Osteoblast (primary cell): ENCODE results near the gene FHIP1B. TPM values are rescaled to one million over a fixed set of nuclear protein-coding genes. Genes with fewer than 3 reads are reported as not detected.
"Not testable (repeated sequence)": the region's sequence is repeated elsewhere in the genome, so short reads cannot be mapped to it uniquely, and the experiment has no call there.

Experiments
- DNase-seq: peaks from one replicate; pipeline ENCODE4 v3.0.0; 2011; ENCODE audit warnings: low spot score, mixed read lengths; ENCODE audit not compliant: insufficient read length; ENCODE audit errors: missing footprints
- H2AFZ ChIP-seq: 2 replicates; pipeline ENCODE4 v1.6.0; 2011; ENCODE audit warnings: mild to moderate bottlenecking, low read length
- H3K27ac ChIP-seq: 2 replicates; pipeline ENCODE4 v1.5.1; 2011; ENCODE audit warnings: mild to moderate bottlenecking, low read depth, low read length, moderate library complexity
- H3K27me3 ChIP-seq: 2 replicates; pipeline ENCODE4 v1.6.0; 2012; ENCODE audit warnings: mild to moderate bottlenecking, control low read depth, inconsistent platforms, low read length, moderate library complexity; ENCODE audit not compliant: insufficient read depth
- H3K36me3 ChIP-seq: 2 replicates; pipeline ENCODE4 v1.5.1; 2011; ENCODE audit warnings: mild to moderate bottlenecking, low read length, control low read depth, moderate library complexity; ENCODE audit not compliant: insufficient read depth
- H3K4me1 ChIP-seq: 2 replicates; pipeline ENCODE4 v1.5.1; 2011; ENCODE audit warnings: mild to moderate bottlenecking, low read length, control low read depth, moderate library complexity; ENCODE audit not compliant: insufficient read depth
- H3K4me2 ChIP-seq: 2 replicates; pipeline ENCODE4 v1.6.0; 2011; ENCODE audit warnings: mild to moderate bottlenecking, low read length; ENCODE audit not compliant: insufficient read depth
- H3K4me3 ChIP-seq: fragments of 200-600 bp; sonication (generic); 3 replicates; pipeline ENCODE4 v1.5.1; 2012; ENCODE audit warnings: mild to moderate bottlenecking, low read length, inconsistent platforms; ENCODE audit not compliant: insufficient read depth
- H3K79me2 ChIP-seq: 2 replicates; pipeline ENCODE4 v1.6.0; 2012; ENCODE audit warnings: mild to moderate bottlenecking, low read length, control low read depth, inconsistent platforms; ENCODE audit not compliant: insufficient read depth
- H3K9me3 ChIP-seq: 2 replicates; pipeline ENCODE4 v1.5.1; 2011; ENCODE audit warnings: low read depth, low read length, control low read depth
- H4K20me1 ChIP-seq: 2 replicates; pipeline ENCODE4 v1.6.0; 2012; ENCODE audit warnings: mild to moderate bottlenecking, low read length, control low read depth; ENCODE audit not compliant: insufficient read depth
- total RNA-seq: library from RNA; depleted of rRNA; stranded (reverse); fragments of >200 nt; gene quantifications from 2 replicates; pipeline ENCODE4 v1.2.3, GENCODE V29; 2012
- TF ChIP-seq, protein P1 (sequence below): IDR thresholded peaks from 2 replicates; pipeline ENCODE4 v1.5.1; 2011; ENCODE audit warnings: mild to moderate bottlenecking, low read depth, low read length, moderate library complexity; ENCODE audit errors: extremely low read depth

Gene FHIP1B
- total RNA-seq, 1 donor: 15.6 TPM

DNA sequence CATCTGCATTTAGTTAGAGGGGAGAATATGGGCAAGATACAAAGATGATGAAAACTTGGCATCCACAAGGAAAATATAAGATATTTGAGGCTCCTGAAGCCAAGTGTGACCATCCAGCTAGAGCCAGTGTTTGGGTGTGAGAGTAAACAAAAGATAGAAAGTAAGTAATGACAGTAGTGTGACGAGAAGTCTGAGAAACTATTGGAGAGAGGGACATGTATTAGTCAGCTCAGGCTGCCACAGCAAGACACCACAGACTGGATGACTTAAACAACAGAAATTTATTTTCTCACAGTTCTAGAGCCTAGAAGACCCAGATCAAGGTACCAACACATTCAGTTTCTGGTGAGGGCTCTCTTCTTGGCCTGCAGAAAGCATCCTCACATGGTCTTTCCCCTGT lies 18.8 kb upstream of the FHIP1B start:
- H3K79me2 ChIP-seq: no peaks in the 10 kb centered on the region
- no peak for DNase-seq
- no peaks in the 10 kb centered on the region for H3K36me3 ChIP-seq
- peaks cover 32% of the 10 kb centered on the region for H3K27me3 ChIP-seq
- no peak overlapping the region for H3K4me2 ChIP-seq
- H4K20me1 ChIP-seq: peaks cover 2% of the 10 kb centered on the region
- H2AFZ ChIP-seq: no peak overlapping the region
- TF ChIP-seq, protein P1, sequence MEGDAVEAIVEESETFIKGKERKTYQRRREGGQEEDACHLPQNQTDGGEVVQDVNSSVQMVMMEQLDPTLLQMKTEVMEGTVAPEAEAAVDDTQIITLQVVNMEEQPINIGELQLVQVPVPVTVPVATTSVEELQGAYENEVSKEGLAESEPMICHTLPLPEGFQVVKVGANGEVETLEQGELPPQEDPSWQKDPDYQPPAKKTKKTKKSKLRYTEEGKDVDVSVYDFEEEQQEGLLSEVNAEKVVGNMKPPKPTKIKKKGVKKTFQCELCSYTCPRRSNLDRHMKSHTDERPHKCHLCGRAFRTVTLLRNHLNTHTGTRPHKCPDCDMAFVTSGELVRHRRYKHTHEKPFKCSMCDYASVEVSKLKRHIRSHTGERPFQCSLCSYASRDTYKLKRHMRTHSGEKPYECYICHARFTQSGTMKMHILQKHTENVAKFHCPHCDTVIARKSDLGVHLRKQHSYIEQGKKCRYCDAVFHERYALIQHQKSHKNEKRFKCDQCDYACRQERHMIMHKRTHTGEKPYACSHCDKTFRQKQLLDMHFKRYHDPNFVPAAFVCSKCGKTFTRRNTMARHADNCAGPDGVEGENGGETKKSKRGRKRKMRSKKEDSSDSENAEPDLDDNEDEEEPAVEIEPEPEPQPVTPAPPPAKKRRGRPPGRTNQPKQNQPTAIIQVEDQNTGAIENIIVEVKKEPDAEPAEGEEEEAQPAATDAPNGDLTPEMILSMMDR: no peak
- peaks cover 23% of the 10 kb centered on the region for H3K4me1 ChIP-seq
- no peak overlapping the region for H3K27ac ChIP-seq
- H3K9me3 ChIP-seq: no peaks in the 10 kb centered on the region
- no peak overlapping the region for H3K4me3 ChIP-seq

GRCh38 chr11:6251990-6252473 lies 17.6 kb upstream of the FHIP1B start:
- no peak overlapping the region for H3K4me2 ChIP-seq
- peak overlapping the region; percentile 52 for H2AFZ ChIP-seq
- H3K27me3 ChIP-seq: peaks cover 25% of the 10 kb centered on the region
- H3K36me3 ChIP-seq: no peaks in the 10 kb centered on the region
- no peaks in the 10 kb centered on the region for H3K9me3 ChIP-seq
- peak overlapping the region; percentile 23 for H3K27ac ChIP-seq
- TF ChIP-seq, protein P1: no peak
- H3K4me3 ChIP-seq: no peak overlapping the region
- no peaks in the 10 kb centered on the region for H3K79me2 ChIP-seq
- H4K20me1 ChIP-seq: peaks cover 2% of the 10 kb centered on the region
- peaks cover 25% of the 10 kb centered on the region for H3K4me1 ChIP-seq
- peak; percentile 80 for DNase-seq

DNA sequence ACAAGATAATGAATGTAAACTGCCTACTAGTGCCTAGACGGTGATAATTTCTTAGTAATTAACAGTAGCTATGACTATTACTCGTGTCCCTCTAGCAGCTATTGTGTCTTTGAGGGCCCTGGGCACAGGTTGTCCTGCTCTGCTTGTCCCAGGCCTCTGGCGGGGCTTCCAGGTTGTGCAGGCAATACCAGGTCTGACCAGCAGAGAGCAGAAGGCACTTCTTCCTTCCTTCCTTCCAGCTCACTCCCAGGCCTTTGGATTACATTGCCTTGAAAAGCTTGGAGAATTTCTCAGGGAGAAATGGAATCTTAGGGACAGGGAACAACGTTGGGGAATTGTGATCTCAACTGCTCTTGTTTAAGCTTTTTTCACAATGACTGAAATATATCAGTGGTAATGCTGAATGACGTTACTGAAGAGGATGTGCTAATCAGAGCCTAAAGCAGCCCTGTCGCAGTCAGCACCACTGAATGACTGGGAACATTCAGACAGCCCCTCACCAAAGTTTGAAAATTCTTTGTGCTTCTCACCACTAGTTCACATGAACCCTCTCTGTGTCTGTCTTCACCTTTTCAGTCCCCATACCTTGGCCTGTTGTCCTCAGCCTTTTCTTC lies 16.8 kb upstream of the FHIP1B start:
- Histone ChIP-seq H3K27ac (peak overlapping the region; percentile 23), H3K4me2 (no peak overlapping the region), H3K79me2 (no peaks in the 10 kb centered on the region), H3K36me3 (no peaks in the 10 kb centered on the region), H4K20me1 (peaks cover 2% of the 10 kb centered on the region), H3K27me3 (peaks cover 18% of the 10 kb centered on the region), H2AFZ (peak overlapping the region; percentile 52), H3K9me3 (no peaks in the 10 kb centered on the region), H3K4me3 (no peak overlapping the region), H3K4me1 (peaks cover 25% of the 10 kb centered on the region)
- TF ChIP-seq, protein P1: peak; percentile 92
- DNase-seq: peak; percentile 90

- DNase-seq: peak; percentile 96
These were observed 15.5 kb upstream of the FHIP1B start for GRCh38 chr11:6249770-6250555.

DNA sequence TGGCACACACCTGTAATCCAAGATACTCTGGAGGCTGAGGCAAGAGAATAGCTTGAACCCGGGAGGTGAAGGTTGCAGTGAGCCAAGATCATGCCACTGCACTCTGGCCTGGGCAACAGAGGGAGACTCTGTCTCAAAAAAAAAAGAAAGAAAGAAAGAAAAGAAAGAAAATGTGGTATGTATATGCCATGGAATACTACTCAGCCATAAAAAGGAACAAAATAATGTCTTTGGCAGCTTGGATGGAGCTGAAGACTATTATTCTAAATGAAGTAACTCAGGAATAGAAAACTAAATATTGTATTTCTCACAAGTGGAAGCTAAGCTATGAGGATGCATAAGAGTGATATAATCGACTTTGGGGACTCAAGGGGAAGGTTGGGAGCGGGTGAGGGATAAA lies 14.5 kb upstream of the FHIP1B start:
- H3K4me2 ChIP-seq, H3K4me3 ChIP-seq, H4K20me1 ChIP-seq, H3K27ac ChIP-seq, H2AFZ ChIP-seq, H3K79me2 ChIP-seq, DNase-seq, H3K27me3 ChIP-seq, H3K9me3 ChIP-seq, H3K36me3 ChIP-seq: not testable (repeated sequence)
- H3K4me1 ChIP-seq: peaks cover 25% of the 10 kb centered on the region

More at GRCh38 chr11:6249770-6250555, 15.5 kb upstream of the FHIP1B start:
- Histone ChIP-seq H3K4me2 (peak overlapping the region; percentile 50), H2AFZ (no peak overlapping the region), H3K27ac (peak overlapping the region; percentile 35), H3K9me3 (no peaks in the 10 kb centered on the region), H3K4me1 (peaks cover 25% of the 10 kb centered on the region), H3K79me2 (no peaks in the 10 kb centered on the region), H3K36me3 (no peaks in the 10 kb centered on the region), H3K4me3 (no peak overlapping the region), H4K20me1 (peaks cover 2% of the 10 kb centered on the region), H3K27me3 (peaks cover 11% of the 10 kb centered on the region)
- TF ChIP-seq, protein P1: no peak
